Measurements from ENCODE around the gene ANXA4. TPM values are rescaled to one million over a fixed set of nuclear protein-coding genes. Genes with fewer than 3 reads are reported as not detected.

Gene ANXA4
- total RNA-seq, 1 experiment from 2014 or later, result 9.5 TPM

GRCh38 chr2:69846182-69847067 lies 104.5 kb downstream of the ANXA4 start (continued):
- no peak for TF ChIP-seq TEAD1 (CRISPR knock-in tag; IDR thresholded peaks at IDR 0.05)
- TF ChIP-seq ATF2 (CRISPR knock-in tag; IDR thresholded peaks at IDR 0.05; ENCODE audit: borderline replicate concordance, low read depth), result no peak
- TF ChIP-seq RELA (CRISPR knock-in tag; IDR thresholded peaks at IDR 0.05; ENCODE audit: borderline replicate concordance), result no peak
- no peak for TF ChIP-seq ATF6 (CRISPR knock-in tag; IDR thresholded peaks at IDR 0.05)
- TF ChIP-seq ZNF317 (CRISPR knock-in tag; IDR thresholded peaks at IDR 0.05; ENCODE audit: borderline replicate concordance, low read depth), result no peak

- Mint-ChIP-seq H3K27ac (no peak overlapping the region), H3K9me3 (no peaks in the 10 kb centered on the region), H3K27me3 (ENCODE audit: low read depth) (no peaks in the 10 kb centered on the region), H3K4me1 (no peaks in the 10 kb centered on the region), H3K4me3 (no peak overlapping the region), H3K36me3 (peaks cover 38% of the 10 kb centered on the region)
- ChIA-PET CTCF (interaction anchor here (2.8 kb wide), 1 partner anchor 123 kb away, joined by 17 read pairs; no protein-coding TSS in a partner anchor), POLR2A (no interaction called here)
- no peak for DNase-seq (ENCODE audit: low spot score)
- ATAC-seq, result no peak
- TF ChIP-seq NFATC4 (CRISPR knock-in tag; IDR thresholded peaks at IDR 0.05) (no peak), RELA (CRISPR knock-in tag; IDR thresholded peaks at IDR 0.05; ENCODE audit: borderline replicate concordance) (no peak), MYBL2 (CRISPR knock-in tag; IDR thresholded peaks at IDR 0.05) (no peak), PREB (CRISPR knock-in tag; IDR thresholded peaks at IDR 0.05; ENCODE audit: borderline replicate concordance) (no peak), CDX4 (CRISPR knock-in tag; IDR thresholded peaks at IDR 0.05; ENCODE audit: borderline replicate concordance) (no peak), NFE2L1 (CRISPR knock-in tag; IDR thresholded peaks at IDR 0.05) (no peak), ZNF423 (CRISPR knock-in tag; IDR thresholded peaks at IDR 0.05) (no peak), HMGXB4 (CRISPR knock-in tag; IDR thresholded peaks at IDR 0.05) (no peak), GRHL2 (CRISPR knock-in tag; IDR thresholded peaks at IDR 0.05; ENCODE audit: insufficient replicate concordance, severe bottlenecking) (no peak), MXD4 (CRISPR knock-in tag; IDR thresholded peaks at IDR 0.05; ENCODE audit: borderline replicate concordance) (no peak), SP1 (CRISPR knock-in tag; conservative IDR thresholded peaks at IDR 0.05) (no peak), CBFB (CRISPR knock-in tag; IDR thresholded peaks at IDR 0.05; ENCODE audit: low read depth) (no peak), ATF6 (CRISPR knock-in tag; IDR thresholded peaks at IDR 0.05) (no peak), MLX (CRISPR knock-in tag; IDR thresholded peaks at IDR 0.05) (no peak), ATF2 (CRISPR knock-in tag; IDR thresholded peaks at IDR 0.05; ENCODE audit: borderline replicate concordance, low read depth) (no peak)
Observed at GRCh38 chr2:69847068-69847828, 105.3 kb downstream of the ANXA4 start.
